OCI-LY7 (cell line): ENCODE measurements around the gene GRID1. TPM values are rescaled to one million over a fixed set of nuclear protein-coding genes. Genes with fewer than 3 reads are reported as not detected.
"Not testable (repeated sequence)": the region's sequence is repeated elsewhere in the genome, so short reads cannot be mapped to it uniquely, and the experiment has no call there.

ENCODE experiments used
- BruUV-seq: library from RNA; stranded (reverse); fragments of 400-500 nt; replicated peaks from 2 replicates; lab custom pipeline; 2021; lab: Mats Ljungman, UMichigan
- CTCF ChIA-PET: fragments of 300-600 bp; sonication (Branson Sonifier 250); formaldehyde crosslinking; loops from one replicate; lab custom pipeline; 2022; ENCODE audit warnings: antibody characterized with exemption; ENCODE audit not compliant: unreplicated experiment; lab: Charles Lee
- POLR2A ChIA-PET: fragments of 300-600 bp; sonication (Branson Sonifier 250); formaldehyde crosslinking; loops from one replicate; lab custom pipeline; 2022; ENCODE audit warnings: antibody characterized with exemption; lab: Charles Lee
- DNase-seq: peaks from one replicate; pipeline ENCODE4 v3.0.0-alpha.2; 2015; ENCODE audit warnings: low spot score
- H2AFZ ChIP-seq: fragments of 200-600 bp; sonication (generic), shearing (Covaris generic); 2 replicates; pipeline ENCODE4 v1.6.1; 2014; ENCODE audit warnings: mild to moderate bottlenecking, antibody characterized with exemption, low read length, moderate library complexity
- H3K27ac ChIP-seq: fragments of 200-600 bp; sonication (generic); 2 replicates; pipeline ENCODE4 v1.5.1; 2014; ENCODE audit warnings: mixed run types, low read depth, mild to moderate bottlenecking, moderate library complexity, low read length, inconsistent platforms; ENCODE audit not compliant: poor library complexity, severe bottlenecking
- H3K36me3 ChIP-seq: fragments of 200-600 bp; sonication (generic); 2 replicates; pipeline ENCODE4 v1.6.1; 2014; ENCODE audit warnings: mild to moderate bottlenecking, antibody characterized with exemption, low read length, moderate library complexity, mixed read lengths; ENCODE audit not compliant: insufficient read depth
- H3K4me1 ChIP-seq: fragments of 200-600 bp; sonication (generic); 2 replicates; pipeline ENCODE4 v1.5.1; 2014; ENCODE audit warnings: mild to moderate bottlenecking, low read length; ENCODE audit not compliant: insufficient read depth, poor library complexity, severe bottlenecking
- H3K4me2 ChIP-seq: fragments of 200-600 bp; sonication (generic); 2 replicates; pipeline ENCODE4 v1.6.1; 2014; ENCODE audit warnings: mild to moderate bottlenecking, low read length
- H3K4me3 ChIP-seq: fragments of 200-600 bp; sonication (generic); 2 replicates; pipeline ENCODE4 v1.5.1; 2014; ENCODE audit warnings: mild to moderate bottlenecking, low read depth, low read length; ENCODE audit not compliant: poor library complexity, severe bottlenecking
- H3K79me2 ChIP-seq: fragments of 200-600 bp; sonication (generic); 2 replicates; pipeline ENCODE4 v1.6.1; 2016; ENCODE audit warnings: low read depth, mild to moderate bottlenecking, low read length, moderate library complexity, mixed read lengths; ENCODE audit not compliant: insufficient read depth
- H3K9me2 ChIP-seq: fragments of 200-600 bp; sonication (generic); 2 replicates; pipeline ENCODE4 v1.6.1; 2016; ENCODE audit warnings: mild to moderate bottlenecking, low read length, mixed read lengths; ENCODE audit not compliant: insufficient read depth
- H3K9me3 ChIP-seq: fragments of 200-600 bp; sonication (generic); 2 replicates; pipeline ENCODE4 v1.6.1; 2014; ENCODE audit warnings: mild to moderate bottlenecking, mixed run types, low read length, mixed read lengths
- H4K20me1 ChIP-seq: fragments of 200-600 bp; sonication (generic); 2 replicates; pipeline ENCODE4 v1.6.1; 2014; ENCODE audit warnings: mild to moderate bottlenecking, antibody characterized with exemption, low read length, moderate library complexity, mixed read lengths; ENCODE audit not compliant: insufficient read depth
- EZH2phosphoT487 ChIP-seq: fragments of 200-600 bp; sonication (generic); IDR thresholded peaks from 2 replicates; pipeline ENCODE4 v1.6.1; 2018; ENCODE audit warnings: low read depth, borderline replicate concordance, mild to moderate bottlenecking, mixed run types, antibody characterized with exemption, low read length, moderate library complexity, mixed read lengths
- intact Hi-C: fragments of 100-400 bp; cut with micrococcal nuclease; formaldehyde crosslinking; loops from one replicate; pipeline ENCODE4 v1.10.0; 2022; ENCODE audit not compliant: unreplicated experiment
- total RNA-seq, 2 experiments: library from RNA; depleted of rRNA in 1 of 2; stranded (reverse); fragments of >200 nt in 1 of 2; shearing (Covaris generic) in 1 of 2; gene quantifications; 2 replicates each; pipeline ENCODE4 v1.2.3, GENCODE V29; 2014 to 2022
- TF ChIP-seq, protein P1 (sequence below): fragments of 200-600 bp; sonication (generic); conservative IDR thresholded peaks from 2 replicates; pipeline ENCODE4 v1.5.1; 2014; ENCODE audit warnings: mild to moderate bottlenecking, antibody characterized with exemption, low read length, moderate library complexity, mixed read lengths

GRID1 gene
- total RNA-seq, 2 experiments from 2014 or later = 1.6 to 3.7 TPM

DNA sequence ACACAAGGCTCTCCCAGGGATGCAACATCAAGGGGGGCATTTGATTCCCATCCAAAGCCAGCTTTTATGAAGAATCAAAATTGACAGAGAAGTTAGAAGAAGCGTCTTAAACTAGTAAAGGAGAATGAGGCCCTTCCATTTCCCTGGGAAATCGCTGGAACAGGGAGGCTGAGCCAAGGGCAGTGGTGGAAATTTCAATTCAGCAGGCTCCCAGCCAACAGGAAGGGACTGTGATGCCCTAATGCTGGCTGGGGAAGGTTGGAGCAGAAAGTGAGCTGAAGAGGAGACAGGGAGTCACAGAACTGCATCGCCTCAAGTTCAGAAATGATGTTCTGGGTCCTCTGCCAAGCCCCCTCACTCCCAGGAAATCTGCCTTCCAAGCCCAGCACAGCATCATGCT is 517.3 kb downstream of the GRID1 start:
- Histone ChIP-seq H3K4me2 (no peak overlapping the region), H3K27ac (no peak overlapping the region), H3K9me2 (no peaks in the 10 kb centered on the region), H4K20me1 (no peaks in the 10 kb centered on the region), H3K4me3 (no peak overlapping the region), H3K4me1 (no peaks in the 10 kb centered on the region), H3K36me3 (no peaks in the 10 kb centered on the region), H2AFZ (no peak overlapping the region), H3K9me3 (no peaks in the 10 kb centered on the region), H3K79me2 (no peaks in the 10 kb centered on the region)
- ChIA-PET CTCF (no interaction called here), POLR2A (interaction anchor here (0.7 to 1.0 kb wide), 2 partner anchors 12 to 56 kb away, joined by 3 read pairs; no protein-coding TSS in a partner anchor)
- no TSS peak for BruUV-seq
- DNase-seq = no peak
- intact Hi-C loops = no loop called here
- TF ChIP-seq EZH2phosphoT487 = no peak
- TF ChIP-seq, protein P1, sequence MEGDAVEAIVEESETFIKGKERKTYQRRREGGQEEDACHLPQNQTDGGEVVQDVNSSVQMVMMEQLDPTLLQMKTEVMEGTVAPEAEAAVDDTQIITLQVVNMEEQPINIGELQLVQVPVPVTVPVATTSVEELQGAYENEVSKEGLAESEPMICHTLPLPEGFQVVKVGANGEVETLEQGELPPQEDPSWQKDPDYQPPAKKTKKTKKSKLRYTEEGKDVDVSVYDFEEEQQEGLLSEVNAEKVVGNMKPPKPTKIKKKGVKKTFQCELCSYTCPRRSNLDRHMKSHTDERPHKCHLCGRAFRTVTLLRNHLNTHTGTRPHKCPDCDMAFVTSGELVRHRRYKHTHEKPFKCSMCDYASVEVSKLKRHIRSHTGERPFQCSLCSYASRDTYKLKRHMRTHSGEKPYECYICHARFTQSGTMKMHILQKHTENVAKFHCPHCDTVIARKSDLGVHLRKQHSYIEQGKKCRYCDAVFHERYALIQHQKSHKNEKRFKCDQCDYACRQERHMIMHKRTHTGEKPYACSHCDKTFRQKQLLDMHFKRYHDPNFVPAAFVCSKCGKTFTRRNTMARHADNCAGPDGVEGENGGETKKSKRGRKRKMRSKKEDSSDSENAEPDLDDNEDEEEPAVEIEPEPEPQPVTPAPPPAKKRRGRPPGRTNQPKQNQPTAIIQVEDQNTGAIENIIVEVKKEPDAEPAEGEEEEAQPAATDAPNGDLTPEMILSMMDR = no peak

DNA sequence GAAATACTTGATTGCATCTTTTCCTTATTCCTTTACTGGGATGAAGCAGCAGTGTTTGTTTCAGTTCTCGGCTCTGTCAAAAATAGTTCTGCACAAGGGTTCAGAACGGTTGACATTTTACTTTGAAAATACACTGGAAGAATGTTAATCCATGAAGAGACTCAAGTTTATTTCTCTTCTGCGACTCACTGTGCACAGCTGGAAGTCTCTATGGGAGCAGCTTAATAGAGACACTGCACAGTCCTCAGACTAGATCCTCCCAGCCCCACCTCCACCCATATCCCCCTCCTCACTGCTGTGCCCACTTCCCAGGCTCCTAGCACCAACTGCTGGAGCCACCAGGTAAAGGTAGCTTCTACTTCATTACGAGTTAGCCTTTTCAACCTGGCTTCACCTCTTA is 517.8 kb downstream of the GRID1 start:
- BruUV-seq = no TSS peak
- ChIA-PET POLR2A (interaction anchor here (0.6 to 1.0 kb wide), 2 partner anchors 17 to 57 kb away, joined by 3 read pairs; no protein-coding TSS in a partner anchor), CTCF (no interaction called here)
- Histone ChIP-seq H3K4me3 (no peak overlapping the region), H4K20me1 (no peaks in the 10 kb centered on the region), H3K4me1 (no peaks in the 10 kb centered on the region), H3K36me3 (no peaks in the 10 kb centered on the region), H3K9me2 (no peaks in the 10 kb centered on the region), H2AFZ (no peak overlapping the region), H3K9me3 (no peaks in the 10 kb centered on the region), H3K79me2 (no peaks in the 10 kb centered on the region), H3K27ac (no peak overlapping the region), H3K4me2 (no peak overlapping the region)
- no peak for DNase-seq
- TF ChIP-seq, protein P1 = no peak
- no peak for TF ChIP-seq EZH2phosphoT487
- intact Hi-C loops = no loop called here

DNA sequence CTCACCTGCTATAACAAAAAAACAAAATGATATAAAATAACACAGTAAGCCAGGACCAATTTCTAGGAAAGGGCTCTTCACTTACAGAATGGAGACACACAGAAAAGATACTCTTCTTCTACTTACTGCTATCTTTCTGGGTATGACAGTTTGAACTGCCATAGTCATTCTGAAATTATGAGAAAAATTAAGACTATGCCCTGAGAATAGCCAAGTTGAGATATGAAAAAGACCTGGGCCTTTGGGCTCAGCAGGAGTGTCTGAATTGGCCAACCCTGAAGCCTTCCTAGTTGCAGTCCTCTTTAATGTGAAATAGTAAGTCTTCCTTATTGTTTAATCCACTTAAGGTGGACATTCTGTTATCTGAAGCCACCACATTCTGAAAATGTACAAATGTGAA is 519.5 kb downstream of the GRID1 start:
- DNase-seq = no peak
- Histone ChIP-seq H2AFZ (no peak overlapping the region), H3K9me3 (no peaks in the 10 kb centered on the region), H3K9me2 (no peaks in the 10 kb centered on the region), H3K4me3 (no peak overlapping the region), H3K36me3 (no peaks in the 10 kb centered on the region), H3K4me2 (no peak overlapping the region), H4K20me1 (no peaks in the 10 kb centered on the region), H3K79me2 (no peaks in the 10 kb centered on the region), H3K4me1 (no peaks in the 10 kb centered on the region), H3K27ac (no peak overlapping the region)
- ChIA-PET CTCF (no interaction called here), POLR2A (interaction anchor here (0.7 to 1.0 kb wide), 3 partner anchors 9 to 70 kb away, joined by 3 to 4 read pairs (median 3); no protein-coding TSS in a partner anchor)
- no TSS peak for BruUV-seq
- TF ChIP-seq, protein P1 = no peak
- no peak for TF ChIP-seq EZH2phosphoT487
- intact Hi-C loops = no loop called here

DNA sequence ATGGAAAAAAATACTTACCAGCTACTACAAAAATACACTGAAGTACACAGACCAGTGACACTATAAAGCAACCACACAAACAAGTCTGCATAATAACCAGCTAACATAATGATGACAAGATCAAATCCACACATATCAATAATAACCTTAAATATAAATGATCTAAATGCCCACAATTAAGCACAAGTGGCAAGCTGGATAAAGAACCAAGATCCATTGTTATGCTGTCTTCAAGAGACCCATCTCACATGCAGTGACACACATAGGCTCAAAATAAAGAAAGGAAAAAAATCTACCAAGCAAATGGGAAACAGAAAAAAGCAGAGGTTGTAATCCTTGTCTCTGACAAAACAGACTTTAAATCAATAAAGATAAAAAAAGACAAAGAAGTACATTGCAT is 527.9 kb downstream of the GRID1 start:
- intact Hi-C loops, H3K4me2 ChIP-seq, H3K9me3 ChIP-seq, H3K4me3 ChIP-seq, DNase-seq, BruUV-seq, H2AFZ ChIP-seq, H4K20me1 ChIP-seq, H3K27ac ChIP-seq, CTCF ChIA-PET, H3K36me3 ChIP-seq, H3K9me2 ChIP-seq, H3K4me1 ChIP-seq, H3K79me2 ChIP-seq: not testable (repeated sequence)
- POLR2A ChIA-PET = interaction anchor here (1.1 kb wide), 1 partner anchor 9 kb away, joined by 3 read pairs; no protein-coding TSS in a partner anchor
